Activated T-cell treated with anti-CD3 and anti-CD28 coated beads for 48 hours (primary cell): ENCODE data around the gene PIP4K2A.
"Not testable (repeated sequence)": the region's sequence is repeated elsewhere in the genome, so short reads cannot be mapped to it uniquely, and the experiment has no call there.

Source experiments
- DNase-seq: peaks from one replicate; pipeline ENCODE4 v3.0.0-alpha.2; 2020; ENCODE audit warnings: low read depth

Gene PIP4K2A

DNA sequence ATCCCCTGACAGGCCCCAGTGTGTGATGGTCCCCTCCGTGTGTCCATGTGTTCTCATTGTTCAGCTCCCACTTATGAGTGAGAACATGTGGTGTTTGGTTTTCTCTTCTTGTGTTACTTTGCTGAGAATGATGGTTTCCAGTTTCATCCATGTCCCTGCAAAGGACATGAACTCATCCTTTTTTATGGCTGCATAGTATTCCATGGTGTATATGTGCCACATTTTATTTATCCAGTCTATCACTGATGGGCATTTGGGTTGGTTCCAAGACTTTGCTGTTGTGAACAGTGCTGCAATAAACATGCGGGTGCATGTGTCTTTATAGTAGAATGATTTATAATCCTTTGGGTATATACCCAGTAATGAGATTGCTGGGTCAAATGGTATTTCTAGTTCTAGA lies 206.2 kb downstream of the PIP4K2A start:
- not testable (repeated sequence) for DNase-seq

DNA sequence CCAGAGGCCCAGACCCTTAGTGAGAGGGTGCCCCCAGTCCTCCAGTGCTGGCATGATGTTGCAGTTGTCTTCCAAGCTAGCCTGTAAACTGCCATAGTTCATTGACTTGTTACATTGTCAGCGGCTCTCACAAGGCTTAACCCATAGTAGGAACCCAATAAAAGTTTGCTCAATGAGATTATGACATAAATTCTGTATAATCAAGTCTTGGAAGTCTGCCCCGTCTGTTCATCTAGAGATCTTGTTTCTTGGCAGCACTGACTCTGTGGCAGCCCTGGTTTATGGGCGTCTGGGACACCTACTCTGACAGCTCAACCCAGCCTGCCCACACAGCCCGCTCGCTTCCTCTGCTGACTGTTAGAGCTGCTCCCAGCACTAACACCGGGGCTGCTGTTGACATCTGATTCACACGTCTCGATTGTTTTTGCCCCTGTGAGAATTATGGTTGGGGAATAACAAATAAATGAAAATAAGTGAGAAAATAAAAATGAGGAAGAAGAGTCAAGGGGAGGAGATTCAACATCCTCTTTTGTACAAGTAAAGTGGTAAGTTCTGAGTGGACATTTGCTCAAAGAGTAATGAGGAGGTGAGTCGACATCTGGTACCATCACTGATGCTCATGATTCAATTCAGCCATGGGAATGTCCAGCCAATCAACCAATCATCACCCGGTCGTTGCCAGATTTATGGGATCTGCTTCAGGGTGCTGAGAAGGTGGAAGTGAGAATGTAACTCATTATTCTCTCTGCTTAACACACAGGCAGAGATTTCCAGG lies 208.3 kb downstream of the PIP4K2A start:
- DNase-seq = peak; percentile 30

- no peak for DNase-seq
Measured at GRCh38 chr10:22504766-22505165, 209.6 kb downstream of the PIP4K2A start.

DNA sequence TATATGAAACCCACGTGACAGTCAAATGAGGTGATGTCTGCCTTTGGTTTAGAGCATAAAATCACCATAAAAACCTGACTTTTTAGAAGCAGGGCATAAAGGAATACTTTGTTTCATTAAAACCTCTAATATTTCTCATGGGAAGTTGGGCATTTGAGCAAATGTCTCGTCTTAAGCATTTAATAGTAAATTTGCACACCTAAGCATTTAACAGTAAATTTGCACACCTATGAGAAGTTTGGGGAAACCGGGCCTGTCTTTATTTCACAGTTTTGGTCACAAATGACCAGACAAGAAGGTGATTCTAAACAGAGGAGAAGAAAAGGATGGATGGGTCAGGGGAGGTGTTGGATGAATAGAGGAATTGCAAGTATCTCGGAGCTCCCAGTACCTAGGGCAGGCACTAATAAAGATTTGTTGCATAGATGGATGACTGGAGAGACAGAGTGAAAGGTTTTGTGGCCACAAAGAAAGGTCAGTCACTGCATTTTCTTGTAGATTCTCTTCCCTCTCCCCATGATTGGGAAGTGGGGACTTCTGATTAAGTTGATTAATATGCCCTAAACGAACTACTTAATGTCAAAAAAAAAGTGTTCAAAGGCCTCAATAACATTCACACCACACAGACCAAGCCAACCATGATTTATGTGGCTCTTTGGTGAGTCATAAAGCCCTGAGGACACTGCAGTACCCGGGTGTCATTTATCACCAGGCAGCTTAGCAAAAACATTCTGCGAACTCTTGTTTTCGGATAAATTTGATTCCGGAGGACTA lies 210.9 kb downstream of the PIP4K2A start:
- DNase-seq = no peak

GRCh38 chr10:22501863-22502262 lies 212.5 kb downstream of the PIP4K2A start:
- DNase-seq = no peak

DNA sequence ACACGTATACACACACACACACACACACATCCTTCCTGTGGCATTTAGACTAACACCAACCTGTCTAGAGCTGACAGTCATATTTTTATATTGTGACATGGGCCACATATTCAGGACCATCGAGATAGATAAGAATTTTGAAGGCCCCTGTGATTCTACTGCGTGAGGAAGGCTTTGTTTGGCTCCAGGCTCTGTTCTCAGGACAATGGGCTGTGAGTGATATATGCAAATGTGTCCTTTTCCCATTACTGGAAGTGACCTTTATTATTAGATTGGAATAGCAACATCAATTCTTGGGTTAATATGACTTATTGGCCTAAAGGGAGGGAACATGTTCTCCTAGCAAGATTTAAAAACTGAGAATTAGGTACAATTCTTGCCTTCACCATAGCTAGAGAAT lies 213.0 kb downstream of the PIP4K2A start:
- DNase-seq = no peak

GRCh38 chr10:22500656-22501340 lies 213.6 kb downstream of the PIP4K2A start:
- DNase-seq = no peak

- not testable (repeated sequence) for DNase-seq
Measured at GRCh38 chr10:22499973-22500372, 214.4 kb downstream of the PIP4K2A start.

GRCh38 chr10:22495396-22495795 lies 219.0 kb downstream of the PIP4K2A start:
- DNase-seq = no peak

GRCh38 chr10:22494007-22494406 lies 220.4 kb downstream of the PIP4K2A start:
- DNase-seq = no peak

DNA sequence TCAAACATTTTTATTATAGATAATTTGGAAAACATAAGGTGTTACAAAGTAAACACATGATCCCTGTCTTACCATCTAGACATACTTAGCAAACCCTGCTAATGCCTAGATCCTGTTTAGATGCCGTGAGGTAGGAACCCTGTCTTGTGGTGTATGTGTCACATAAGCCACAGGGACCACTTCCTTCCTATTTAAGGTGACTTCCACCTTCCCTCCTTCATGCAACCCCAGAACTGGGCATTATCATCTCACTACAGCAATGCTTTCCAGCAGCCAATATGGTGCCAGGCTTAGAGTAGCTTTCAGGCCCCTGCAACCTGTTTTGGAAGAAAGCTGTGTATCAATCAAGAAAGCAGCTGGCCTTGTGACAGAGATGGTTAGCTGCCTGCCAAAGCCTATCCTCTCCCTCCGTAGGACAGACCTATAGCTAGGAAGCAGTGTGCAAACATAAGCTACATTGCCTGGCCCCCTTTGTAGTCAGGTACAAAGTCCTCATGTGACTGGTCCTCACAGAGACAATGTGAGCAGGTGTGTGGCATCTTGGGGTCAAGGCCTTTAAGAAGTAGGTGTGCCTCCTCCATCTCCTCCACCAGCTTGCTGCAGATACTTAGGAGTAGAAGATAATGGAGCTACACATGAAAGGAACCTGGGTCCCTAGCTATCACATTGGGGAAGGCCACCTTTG lies 222.3 kb downstream of the PIP4K2A start:
- no peak for DNase-seq

DNA sequence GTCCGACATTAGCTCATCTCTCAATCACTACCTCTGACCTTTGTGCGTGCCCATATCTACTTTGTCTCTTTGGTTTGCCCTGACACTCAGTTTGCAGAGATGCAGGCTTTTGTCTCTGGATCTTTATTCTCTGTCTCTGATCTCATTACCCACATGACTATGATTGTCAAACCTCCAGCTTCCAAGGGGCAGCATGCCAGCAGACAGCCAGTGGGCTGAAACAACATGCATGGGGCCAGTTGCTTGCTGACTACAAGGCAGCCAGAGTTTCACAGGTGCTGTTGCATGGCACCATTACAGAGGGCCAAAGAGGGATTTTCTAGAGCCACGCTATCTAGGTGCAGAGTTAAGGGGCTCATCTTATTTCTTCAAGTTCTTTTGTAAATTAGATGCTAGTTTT lies 222.9 kb downstream of the PIP4K2A start:
- no peak for DNase-seq

- no peak for DNase-seq
Measured at GRCh38 chr10:22489975-22490374, 224.4 kb downstream of the PIP4K2A start.

DNA sequence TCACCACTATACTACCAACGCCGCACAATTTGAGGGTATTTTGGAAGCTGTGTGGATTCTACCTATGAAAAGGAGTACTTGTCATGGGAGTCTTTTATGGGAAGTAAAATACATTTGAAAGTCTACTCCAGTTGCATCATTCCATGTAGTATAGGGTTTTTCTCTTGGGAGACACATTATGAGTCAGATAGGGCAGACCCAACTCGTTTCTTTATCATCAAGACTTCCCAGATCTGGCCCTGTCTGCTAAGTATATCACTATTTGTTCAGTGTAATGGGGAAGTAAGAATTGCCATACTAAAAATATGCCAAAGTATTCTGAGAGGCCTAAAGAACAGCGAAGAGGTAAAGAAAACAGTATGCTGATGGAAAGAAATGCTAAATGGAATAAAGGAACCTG lies 224.9 kb downstream of the PIP4K2A start:
- no peak for DNase-seq

GRCh38 chr10:22486431-22486830 lies 227.9 kb downstream of the PIP4K2A start:
- no peak for DNase-seq
